RWPE1 (cell line): ENCODE measurements around the gene PPP2CA.
"Not testable (repeated sequence)": the region's sequence is repeated elsewhere in the genome, so short reads cannot be mapped to it uniquely, and the experiment has no call there.

Source experiments
- CTCF ChIA-PET: fragments of 350-600 bp; sonication (Branson Sonifier 250); formaldehyde crosslinking; extraction: SDS; loops from one replicate; lab custom pipeline; 2021; lab: Yijun Ruan, JAX
- POLR2A ChIA-PET: fragments of 400-600 bp; formaldehyde crosslinking; extraction: SDS; loops from one replicate; lab custom pipeline; 2020; ENCODE audit warnings: antibody characterized with exemption; ENCODE audit not compliant: low non-redundant PET; lab: Yijun Ruan, JAX
- DNase-seq: peaks from one replicate; pipeline ENCODE4 v3.0.0; 2012; ENCODE audit warnings: low spot score
- H3K27ac ChIP-seq: fragments of 450-650 bp; 2 replicates; pipeline ENCODE4 v1.5.1; 2017
- TF ChIP-seq, protein P1 (sequence below): fragments of 450-650 bp; conservative IDR thresholded peaks from 2 replicates; pipeline ENCODE4 v1.5.1; 2017; ENCODE audit warnings: low read depth, mild to moderate bottlenecking

The PPP2CA gene

DNA sequence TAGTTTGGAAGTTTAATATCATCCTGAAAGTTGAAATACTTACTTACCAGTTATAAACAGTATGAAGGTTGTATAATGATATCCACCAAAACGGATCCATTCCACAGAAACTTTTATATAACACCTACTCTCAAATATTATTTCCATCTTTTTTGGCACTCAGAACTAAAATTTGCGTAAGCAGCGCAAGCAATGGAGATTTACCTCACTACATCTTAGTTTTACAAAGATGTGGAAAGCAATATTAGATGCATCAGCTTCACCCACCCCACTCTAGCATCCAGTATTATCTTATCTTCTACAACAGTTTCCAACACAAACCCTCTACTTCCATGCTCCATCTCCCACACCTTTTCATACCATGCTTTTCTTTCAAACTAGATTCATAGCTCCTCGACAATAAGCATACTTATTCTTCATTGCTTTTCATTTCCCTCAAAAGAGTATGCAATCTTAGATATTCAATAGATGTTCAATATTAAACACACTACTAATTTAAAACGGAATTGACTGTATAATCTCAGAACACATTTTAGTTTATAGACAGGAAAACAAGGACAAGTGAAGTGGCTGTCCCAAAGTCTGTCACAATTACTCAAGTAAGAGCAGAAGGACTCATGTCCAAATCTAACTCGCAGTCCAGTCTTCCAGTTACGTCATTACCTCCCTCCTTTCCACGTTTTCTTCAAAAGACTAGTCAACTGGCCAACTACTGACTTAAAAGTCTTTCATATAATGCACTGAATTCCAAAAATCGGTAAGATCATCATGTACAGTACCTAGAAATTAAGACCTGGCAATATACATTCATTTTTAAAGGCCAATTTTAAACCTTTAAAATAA lies 2.2 kb downstream of the PPP2CA start:
- no peak overlapping the region for H3K27ac ChIP-seq
- TF ChIP-seq, protein P1, sequence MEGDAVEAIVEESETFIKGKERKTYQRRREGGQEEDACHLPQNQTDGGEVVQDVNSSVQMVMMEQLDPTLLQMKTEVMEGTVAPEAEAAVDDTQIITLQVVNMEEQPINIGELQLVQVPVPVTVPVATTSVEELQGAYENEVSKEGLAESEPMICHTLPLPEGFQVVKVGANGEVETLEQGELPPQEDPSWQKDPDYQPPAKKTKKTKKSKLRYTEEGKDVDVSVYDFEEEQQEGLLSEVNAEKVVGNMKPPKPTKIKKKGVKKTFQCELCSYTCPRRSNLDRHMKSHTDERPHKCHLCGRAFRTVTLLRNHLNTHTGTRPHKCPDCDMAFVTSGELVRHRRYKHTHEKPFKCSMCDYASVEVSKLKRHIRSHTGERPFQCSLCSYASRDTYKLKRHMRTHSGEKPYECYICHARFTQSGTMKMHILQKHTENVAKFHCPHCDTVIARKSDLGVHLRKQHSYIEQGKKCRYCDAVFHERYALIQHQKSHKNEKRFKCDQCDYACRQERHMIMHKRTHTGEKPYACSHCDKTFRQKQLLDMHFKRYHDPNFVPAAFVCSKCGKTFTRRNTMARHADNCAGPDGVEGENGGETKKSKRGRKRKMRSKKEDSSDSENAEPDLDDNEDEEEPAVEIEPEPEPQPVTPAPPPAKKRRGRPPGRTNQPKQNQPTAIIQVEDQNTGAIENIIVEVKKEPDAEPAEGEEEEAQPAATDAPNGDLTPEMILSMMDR: no peak
- no peak for DNase-seq
- ChIA-PET POLR2A (no interaction called here), CTCF (interaction anchor here (0.7 to 1.0 kb wide), 3 partner anchors 10 to 66 kb away, joined by 3 read pairs; no protein-coding TSS in a partner anchor)

- POLR2A ChIA-PET, H3K27ac ChIP-seq, DNase-seq, CTCF ChIA-PET: not testable (repeated sequence)
These were observed 4.2 kb downstream of the PPP2CA start for GRCh38 chr5:134221690-134222089.

- no peak overlapping the region for H3K27ac ChIP-seq
- POLR2A ChIA-PET: no interaction called here
- TF ChIP-seq, protein P1: no peak
- DNase-seq: no peak
- CTCF ChIA-PET: no interaction called here
These were observed 10.1 kb downstream of the PPP2CA start for GRCh38 chr5:134215757-134216156.

- CTCF ChIA-PET, DNase-seq: not testable (repeated sequence)
- POLR2A ChIA-PET: interaction anchor here (0.7 kb wide), 1 partner anchor 42 kb away, joined by 3 read pairs; no protein-coding TSS in a partner anchor
- peak overlapping the region; percentile 53 for H3K27ac ChIP-seq
These were observed 14.4 kb downstream of the PPP2CA start for GRCh38 chr5:134211263-134212031.

- no peak for DNase-seq
- H3K27ac ChIP-seq: no peak overlapping the region
- ChIA-PET CTCF (interaction anchor here (0.9 kb wide), 1 partner anchor 15 kb away, joined by 3 read pairs; no protein-coding TSS in a partner anchor), POLR2A (no interaction called here)
- TF ChIP-seq, protein P1: no peak
These were observed 16.2 kb downstream of the PPP2CA start for GRCh38 chr5:134209477-134210245.

DNA sequence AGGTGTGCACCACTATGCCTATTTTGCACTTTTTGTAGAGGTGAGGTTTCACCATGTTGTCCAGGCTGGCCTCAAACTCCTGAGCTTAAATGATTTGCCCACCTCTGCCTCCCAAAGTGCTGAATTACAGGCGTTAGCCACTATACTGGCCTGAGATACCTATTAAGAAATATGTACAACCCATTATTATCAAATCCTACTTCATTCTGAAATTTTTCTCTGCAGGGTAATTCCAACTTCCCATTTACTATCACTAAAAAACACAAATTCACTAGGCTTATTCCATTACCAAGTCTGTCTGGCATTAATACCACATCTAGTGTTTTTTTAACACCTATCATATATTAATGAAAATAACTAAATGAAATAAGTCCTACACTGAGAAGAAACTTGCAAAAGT lies 18.2 kb downstream of the PPP2CA start:
- CTCF ChIA-PET: no interaction called here
- DNase-seq: no peak
- H3K27ac ChIP-seq: no peak overlapping the region
- POLR2A ChIA-PET: no interaction called here
- TF ChIP-seq, protein P1: no peak

GRCh38 chr5:134206627-134207160 lies 19.2 kb downstream of the PPP2CA start:
- H3K27ac ChIP-seq: peak overlapping the region; percentile 9; the same call in 1 of the 2 replicates
- TF ChIP-seq, protein P1: no peak
- CTCF ChIA-PET: interaction anchor here (1.6 kb wide), 1 partner anchor 20 kb away, joined by 6 read pairs; no protein-coding TSS in a partner anchor
- POLR2A ChIA-PET: no interaction called here
- no peak for DNase-seq
